ENCODE data around the gene ANKRD13C.

The ANKRD13C gene

GRCh38 chr1:70299472-70299871 is 55.0 kb downstream of the ANKRD13C start:
- no peak overlapping the region for H3K27ac ChIP-seq (replicated peaks)
- TF ChIP-seq POLR2AphosphoS5 (IDR thresholded peaks at IDR 0.05; ENCODE audit: low read depth) (no peak), SPI1 (IDR thresholded peaks at IDR 0.05; ENCODE audit: borderline replicate concordance, low read depth) (no peak), GABPA (IDR thresholded peaks at IDR 0.05; ENCODE audit: low read depth) (no peak)
- TF ChIP-seq, protein P1, sequence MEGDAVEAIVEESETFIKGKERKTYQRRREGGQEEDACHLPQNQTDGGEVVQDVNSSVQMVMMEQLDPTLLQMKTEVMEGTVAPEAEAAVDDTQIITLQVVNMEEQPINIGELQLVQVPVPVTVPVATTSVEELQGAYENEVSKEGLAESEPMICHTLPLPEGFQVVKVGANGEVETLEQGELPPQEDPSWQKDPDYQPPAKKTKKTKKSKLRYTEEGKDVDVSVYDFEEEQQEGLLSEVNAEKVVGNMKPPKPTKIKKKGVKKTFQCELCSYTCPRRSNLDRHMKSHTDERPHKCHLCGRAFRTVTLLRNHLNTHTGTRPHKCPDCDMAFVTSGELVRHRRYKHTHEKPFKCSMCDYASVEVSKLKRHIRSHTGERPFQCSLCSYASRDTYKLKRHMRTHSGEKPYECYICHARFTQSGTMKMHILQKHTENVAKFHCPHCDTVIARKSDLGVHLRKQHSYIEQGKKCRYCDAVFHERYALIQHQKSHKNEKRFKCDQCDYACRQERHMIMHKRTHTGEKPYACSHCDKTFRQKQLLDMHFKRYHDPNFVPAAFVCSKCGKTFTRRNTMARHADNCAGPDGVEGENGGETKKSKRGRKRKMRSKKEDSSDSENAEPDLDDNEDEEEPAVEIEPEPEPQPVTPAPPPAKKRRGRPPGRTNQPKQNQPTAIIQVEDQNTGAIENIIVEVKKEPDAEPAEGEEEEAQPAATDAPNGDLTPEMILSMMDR (IDR thresholded peaks at IDR 0.05; ENCODE audit: insufficient read depth, low read length) = no peak
- TF ChIP-seq, protein P2, sequence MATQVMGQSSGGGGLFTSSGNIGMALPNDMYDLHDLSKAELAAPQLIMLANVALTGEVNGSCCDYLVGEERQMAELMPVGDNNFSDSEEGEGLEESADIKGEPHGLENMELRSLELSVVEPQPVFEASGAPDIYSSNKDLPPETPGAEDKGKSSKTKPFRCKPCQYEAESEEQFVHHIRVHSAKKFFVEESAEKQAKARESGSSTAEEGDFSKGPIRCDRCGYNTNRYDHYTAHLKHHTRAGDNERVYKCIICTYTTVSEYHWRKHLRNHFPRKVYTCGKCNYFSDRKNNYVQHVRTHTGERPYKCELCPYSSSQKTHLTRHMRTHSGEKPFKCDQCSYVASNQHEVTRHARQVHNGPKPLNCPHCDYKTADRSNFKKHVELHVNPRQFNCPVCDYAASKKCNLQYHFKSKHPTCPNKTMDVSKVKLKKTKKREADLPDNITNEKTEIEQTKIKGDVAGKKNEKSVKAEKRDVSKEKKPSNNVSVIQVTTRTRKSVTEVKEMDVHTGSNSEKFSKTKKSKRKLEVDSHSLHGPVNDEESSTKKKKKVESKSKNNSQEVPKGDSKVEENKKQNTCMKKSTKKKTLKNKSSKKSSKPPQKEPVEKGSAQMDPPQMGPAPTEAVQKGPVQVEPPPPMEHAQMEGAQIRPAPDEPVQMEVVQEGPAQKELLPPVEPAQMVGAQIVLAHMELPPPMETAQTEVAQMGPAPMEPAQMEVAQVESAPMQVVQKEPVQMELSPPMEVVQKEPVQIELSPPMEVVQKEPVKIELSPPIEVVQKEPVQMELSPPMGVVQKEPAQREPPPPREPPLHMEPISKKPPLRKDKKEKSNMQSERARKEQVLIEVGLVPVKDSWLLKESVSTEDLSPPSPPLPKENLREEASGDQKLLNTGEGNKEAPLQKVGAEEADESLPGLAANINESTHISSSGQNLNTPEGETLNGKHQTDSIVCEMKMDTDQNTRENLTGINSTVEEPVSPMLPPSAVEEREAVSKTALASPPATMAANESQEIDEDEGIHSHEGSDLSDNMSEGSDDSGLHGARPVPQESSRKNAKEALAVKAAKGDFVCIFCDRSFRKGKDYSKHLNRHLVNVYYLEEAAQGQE (IDR thresholded peaks at IDR 0.05; ENCODE audit: insufficient replicate concordance, low read depth) = no peak
- no peak for DNase-seq (ENCODE audit: low read depth in 1 of 2, low spot score in 1 of 2)

DNA sequence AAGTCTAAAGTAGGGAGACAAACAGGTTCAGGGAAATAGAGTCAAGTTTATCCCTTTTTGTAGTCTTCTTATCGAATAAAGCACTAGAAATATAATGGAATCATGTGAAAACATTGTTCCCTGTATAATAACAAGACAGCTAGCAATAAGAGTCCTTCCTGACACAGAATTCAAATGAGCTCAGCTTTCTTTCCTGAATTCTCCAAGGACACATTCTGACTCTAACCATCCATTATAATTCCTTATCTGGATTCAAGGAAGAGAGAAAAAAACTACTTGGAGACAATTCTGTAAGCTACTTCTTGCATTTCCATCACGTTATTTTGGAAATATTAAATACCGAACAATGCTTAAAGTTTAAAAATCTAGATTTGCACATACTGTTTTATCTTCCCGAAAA is 58.8 kb downstream of the ANKRD13C start:
- no peaks in the 10 kb centered on the region for H3K27me3 ChIP-seq (ENCODE audit: insufficient read depth, poor library complexity, severe bottlenecking)
- H3K4me3 ChIP-seq (replicated peaks; ENCODE audit: insufficient read depth, low read length) = no peak overlapping the region
- DNase-seq (ENCODE audit: low read depth in 1 of 2, low spot score in 1 of 2) = no peak
- TF ChIP-seq, protein P1 (IDR thresholded peaks at IDR 0.05; ENCODE audit: insufficient read depth, low read length) = no peak
- TF ChIP-seq SPI1 (IDR thresholded peaks at IDR 0.05; ENCODE audit: borderline replicate concordance, low read depth) = no peak
- no peak overlapping the region for H3K27ac ChIP-seq (replicated peaks)

More at GRCh38 chr1:70299472-70299871, 55.0 kb downstream of the ANKRD13C start:
- H3K27me3 ChIP-seq (ENCODE audit: insufficient read depth, poor library complexity, severe bottlenecking) = no peaks in the 10 kb centered on the region
- H3K4me3 ChIP-seq (replicated peaks; ENCODE audit: insufficient read depth, low read length) = no peak overlapping the region

- DNase-seq (ENCODE audit: low read depth in 1 of 2, low spot score in 1 of 2) = no peak
Measured at GRCh38 chr1:70293186-70293843, 61.2 kb downstream of the ANKRD13C start.

More at GRCh38 chr1:70293186-70293843, 61.2 kb downstream of the ANKRD13C start:
- no peak overlapping the region for H3K27ac ChIP-seq (replicated peaks)
- H3K27me3 ChIP-seq (ENCODE audit: insufficient read depth, poor library complexity, severe bottlenecking) = no peaks in the 10 kb centered on the region
- H3K4me3 ChIP-seq (replicated peaks; ENCODE audit: insufficient read depth, low read length) = no peak overlapping the region
- TF ChIP-seq GABPA (IDR thresholded peaks at IDR 0.05; ENCODE audit: low read depth) (no peak), SPI1 (IDR thresholded peaks at IDR 0.05; ENCODE audit: borderline replicate concordance, low read depth) (no peak), POLR2AphosphoS5 (IDR thresholded peaks at IDR 0.05; ENCODE audit: low read depth) (no peak)
- TF ChIP-seq, protein P1 (IDR thresholded peaks at IDR 0.05; ENCODE audit: insufficient read depth, low read length) = no peak
- TF ChIP-seq, protein P2 (IDR thresholded peaks at IDR 0.05; ENCODE audit: insufficient replicate concordance, low read depth) = no peak
